T-helper 1 cell treated with Interleukin-12 subunit alpha and Interleukin-12 subunit beta and Interleukin-4 antibody, amounts not matched to agents 30 μg/mL and 1 μg/mL, for 36 hours (primary cell): ENCODE results near the gene CNGA1.

Source experiments
- H3K27ac Mint-ChIP-seq: one replicate; pipeline ENCODE4 v1.8.0; 2021; ENCODE audit warnings: mild to moderate bottlenecking, mixed read lengths
- H3K27me3 Mint-ChIP-seq: one replicate; pipeline ENCODE4 v1.8.0; 2021; ENCODE audit warnings: low read depth, mixed read lengths
- H3K36me3 Mint-ChIP-seq: one replicate; pipeline ENCODE4 v1.8.0; 2021; ENCODE audit warnings: low read depth, mixed read lengths
- H3K4me1 Mint-ChIP-seq: one replicate; pipeline ENCODE4 v1.8.0; 2021; ENCODE audit warnings: low read depth, mixed read lengths
- H3K4me3 Mint-ChIP-seq: one replicate; pipeline ENCODE4 v1.8.0; 2021; ENCODE audit warnings: mild to moderate bottlenecking, moderate library complexity, mixed read lengths
- H3K9me3 Mint-ChIP-seq: one replicate; pipeline ENCODE4 v1.8.0; 2021; ENCODE audit warnings: mixed read lengths

Gene CNGA1

GRCh38 chr4:48038666-48039065 lies 22.2 kb upstream of the CNGA1 start:
- peaks cover 17% of the 10 kb centered on the region for H3K4me1 Mint-ChIP-seq
- no peaks in the 10 kb centered on the region for H3K9me3 Mint-ChIP-seq
- H3K4me3 Mint-ChIP-seq = no peak overlapping the region
- H3K36me3 Mint-ChIP-seq = no peaks in the 10 kb centered on the region
- H3K27ac Mint-ChIP-seq = no peak overlapping the region
- peaks cover 27% of the 10 kb centered on the region for H3K27me3 Mint-ChIP-seq

- H3K27ac Mint-ChIP-seq = no peak overlapping the region
- H3K9me3 Mint-ChIP-seq = no peaks in the 10 kb centered on the region
- no peak overlapping the region for H3K4me3 Mint-ChIP-seq
- H3K27me3 Mint-ChIP-seq = peaks cover 13% of the 10 kb centered on the region
- peaks cover 12% of the 10 kb centered on the region for H3K4me1 Mint-ChIP-seq
- H3K36me3 Mint-ChIP-seq = no peaks in the 10 kb centered on the region
Measured at GRCh38 chr4:48037117-48037462, 20.6 kb upstream of the CNGA1 start.

- Mint-ChIP-seq H3K4me3 (no peak overlapping the region), H3K27me3 (peaks cover 3% of the 10 kb centered on the region), H3K27ac (no peak overlapping the region)
Measured at GRCh38 chr4:48035952-48036351, 19.5 kb upstream of the CNGA1 start.

GRCh38 chr4:48033825-48034413 lies 17.4 kb upstream of the CNGA1 start:
- Mint-ChIP-seq H3K27me3 (peaks cover 3% of the 10 kb centered on the region), H3K4me1 (peaks cover 12% of the 10 kb centered on the region), H3K36me3 (no peaks in the 10 kb centered on the region), H3K27ac (no peak overlapping the region), H3K4me3 (no peak overlapping the region), H3K9me3 (no peaks in the 10 kb centered on the region)

More at GRCh38 chr4:48035952-48036351, 19.5 kb upstream of the CNGA1 start:
- Mint-ChIP-seq H3K9me3 (no peaks in the 10 kb centered on the region), H3K36me3 (no peaks in the 10 kb centered on the region), H3K4me1 (peaks cover 12% of the 10 kb centered on the region)

- no peaks in the 10 kb centered on the region for H3K9me3 Mint-ChIP-seq
- no peaks in the 10 kb centered on the region for H3K36me3 Mint-ChIP-seq
- H3K27me3 Mint-ChIP-seq = peaks cover 3% of the 10 kb centered on the region
- peaks cover 15% of the 10 kb centered on the region for H3K4me1 Mint-ChIP-seq
- no peak overlapping the region for H3K27ac Mint-ChIP-seq
- no peak overlapping the region for H3K4me3 Mint-ChIP-seq
Measured at GRCh38 chr4:48033412-48033811, 16.9 kb upstream of the CNGA1 start.

- no peak overlapping the region for H3K27ac Mint-ChIP-seq
Measured at GRCh38 chr4:48032721-48033120, 16.2 kb upstream of the CNGA1 start.

GRCh38 chr4:48031802-48032525 lies 15.5 kb upstream of the CNGA1 start:
- no peaks in the 10 kb centered on the region for H3K9me3 Mint-ChIP-seq

More at GRCh38 chr4:48032721-48033120, 16.2 kb upstream of the CNGA1 start:
- no peak overlapping the region for H3K4me3 Mint-ChIP-seq
- H3K27me3 Mint-ChIP-seq = peaks cover 3% of the 10 kb centered on the region
- peaks cover 15% of the 10 kb centered on the region for H3K4me1 Mint-ChIP-seq
- H3K9me3 Mint-ChIP-seq = no peaks in the 10 kb centered on the region
- H3K36me3 Mint-ChIP-seq = no peaks in the 10 kb centered on the region

GRCh38 chr4:48030470-48030869 lies 14.0 kb upstream of the CNGA1 start:
- Mint-ChIP-seq H3K27me3 (peaks cover 3% of the 10 kb centered on the region), H3K36me3 (no peaks in the 10 kb centered on the region), H3K4me3 (no peak overlapping the region), H3K27ac (no peak overlapping the region), H3K9me3 (no peaks in the 10 kb centered on the region), H3K4me1 (peaks cover 7% of the 10 kb centered on the region)

More at GRCh38 chr4:48031802-48032525, 15.5 kb upstream of the CNGA1 start:
- Mint-ChIP-seq H3K27ac (no peak overlapping the region), H3K4me1 (peaks cover 15% of the 10 kb centered on the region), H3K4me3 (no peak overlapping the region), H3K27me3 (peaks cover 3% of the 10 kb centered on the region), H3K36me3 (no peaks in the 10 kb centered on the region)

GRCh38 chr4:48028696-48029095 lies 12.2 kb upstream of the CNGA1 start:
- H3K9me3 Mint-ChIP-seq = no peaks in the 10 kb centered on the region
- H3K4me3 Mint-ChIP-seq = no peak overlapping the region
- H3K27ac Mint-ChIP-seq = no peak overlapping the region
- no peaks in the 10 kb centered on the region for H3K36me3 Mint-ChIP-seq
- H3K4me1 Mint-ChIP-seq = peaks cover 4% of the 10 kb centered on the region
- peaks cover 1% of the 10 kb centered on the region for H3K27me3 Mint-ChIP-seq

- Mint-ChIP-seq H3K36me3 (peaks cover 3% of the 10 kb centered on the region), H3K4me1 (peaks cover 3% of the 10 kb centered on the region), H3K9me3 (no peaks in the 10 kb centered on the region), H3K27me3 (peaks cover 3% of the 10 kb centered on the region), H3K4me3 (no peak overlapping the region), H3K27ac (no peak overlapping the region)
Measured at GRCh38 chr4:48027653-48028052, 11.2 kb upstream of the CNGA1 start.

- Mint-ChIP-seq H3K36me3 (peaks cover 3% of the 10 kb centered on the region), H3K4me1 (peaks cover 3% of the 10 kb centered on the region), H3K27me3 (peaks cover 10% of the 10 kb centered on the region), H3K27ac (no peak overlapping the region), H3K4me3 (no peak overlapping the region), H3K9me3 (no peaks in the 10 kb centered on the region)
Measured at GRCh38 chr4:48025005-48025404, 8.5 kb upstream of the CNGA1 start.

GRCh38 chr4:48024522-48024921 lies 8.0 kb upstream of the CNGA1 start:
- Mint-ChIP-seq H3K4me3 (no peak overlapping the region), H3K27me3 (peaks cover 12% of the 10 kb centered on the region), H3K27ac (no peak overlapping the region), H3K4me1 (peaks cover 3% of the 10 kb centered on the region), H3K9me3 (no peaks in the 10 kb centered on the region), H3K36me3 (peaks cover 3% of the 10 kb centered on the region)

- H3K9me3 Mint-ChIP-seq = no peaks in the 10 kb centered on the region
- peaks cover 3% of the 10 kb centered on the region for H3K4me1 Mint-ChIP-seq
- peaks cover 3% of the 10 kb centered on the region for H3K36me3 Mint-ChIP-seq
- H3K27me3 Mint-ChIP-seq = peaks cover 32% of the 10 kb centered on the region
- H3K27ac Mint-ChIP-seq = no peak overlapping the region
- H3K4me3 Mint-ChIP-seq = no peak overlapping the region
Measured at GRCh38 chr4:48022192-48022799, 5.8 kb upstream of the CNGA1 start.

GRCh38 chr4:48021100-48021499 lies 4.6 kb upstream of the CNGA1 start:
- Mint-ChIP-seq H3K36me3 (peaks cover 3% of the 10 kb centered on the region), H3K27ac (no peak overlapping the region), H3K4me3 (no peak overlapping the region), H3K27me3 (peaks cover 34% of the 10 kb centered on the region), H3K9me3 (no peaks in the 10 kb centered on the region), H3K4me1 (peaks cover 7% of the 10 kb centered on the region)

GRCh38 chr4:48018112-48018511 lies 1.6 kb upstream of the CNGA1 start:
- Mint-ChIP-seq H3K27ac (no peak overlapping the region), H3K4me3 (no peak overlapping the region)

More at GRCh38 chr4:48018112-48018511, 1.6 kb upstream of the CNGA1 start:
- Mint-ChIP-seq H3K4me1 (peaks cover 11% of the 10 kb centered on the region), H3K9me3 (no peaks in the 10 kb centered on the region), H3K27me3 (peaks cover 46% of the 10 kb centered on the region), H3K36me3 (no peaks in the 10 kb centered on the region)
